ENCODE results near the gene VCL. TPM values are rescaled to one million over a fixed set of nuclear protein-coding genes. Genes with fewer than 3 reads are reported as not detected.

Gene VCL
- total RNA-seq: 179 and 185 TPM in 2 replicates

GRCh38 chr10:73997787-73998622 lies at the start of gene VCL:
VCL (plus strand) TSS chr10:73998116; CDS start chr10:73998208, 92 bp downstream.

GRCh38 chr10:74150204-74150989 lies 152.5 kb downstream of the VCL start, which contains the start of gene AP3M1:
AP3M1 (minus strand) TSS chr10:74150828; CDS start chr10:74138379, 12,449 bp downstream.

GRCh38 chr10:74150990-74151878 lies 153.3 kb downstream of the VCL start, which contains the start of gene ADK:
ADK (plus strand) TSS chr10:74151221; CDS start chr10:74151279, 58 bp downstream.

Other genes starting within 250 kb of the VCL start
- 18.0 and 18.2 TPM in 2 replicates for gene CHCHD1, start 216.1 kb upstream of the VCL start, total RNA-seq
- gene ZSWIM8, start 212.5 kb upstream of the VCL start, total RNA-seq: 50.2 and 60.4 TPM in 2 replicates
- gene NDST2, start 186.5 kb upstream of the VCL start, total RNA-seq: 18.3 and 20.4 TPM in 2 replicates
- 17.7 and 20.1 TPM in 2 replicates for gene CAMK2G, start 123.6 kb upstream of the VCL start, total RNA-seq
- gene PLAU, start 87.0 kb upstream of the VCL start, total RNA-seq: 40.5 and 42.2 TPM in 2 replicates
- gene AP3M1, start 152.7 kb downstream of the VCL start, total RNA-seq: 45.6 and 46.8 TPM in 2 replicates
- 84.2 and 110 TPM in 2 replicates for gene ADK, start 153.1 kb downstream of the VCL start, total RNA-seq